Breast epithelium (tissue), 4 donors: Measurements from ENCODE around the gene CREB3L2. TPM values are rescaled to one million over a fixed set of nuclear protein-coding genes. Genes with fewer than 3 reads are reported as not detected.
"Not testable (repeated sequence)": the region's sequence is repeated elsewhere in the genome, so short reads cannot be mapped to it uniquely, and the experiment has no call there.

ENCODE experiments used
- DNase-seq, 2 donors: peaks; one replicate each; pipeline ENCODE4 v3.0.0-alpha.2; 2019; ENCODE audit warnings: low spot score in 2 of 2
- H3K27ac ChIP-seq, 2 donors: fragments of 200-600 bp; sonication (generic) in 1 of 2; one replicate each; pipeline ENCODE4 v1.5.1; 2016 to 2019; ENCODE audit warnings: mild to moderate bottlenecking in 1 of 2
- H3K27me3 ChIP-seq, 2 donors: fragments of 200-600 bp; sonication (generic) in 1 of 2; one replicate each; pipeline versions ENCODE4 v1.5.1 to v1.6.0; 2017 to 2019; ENCODE audit warnings: control low read depth in 1 of 2, mild to moderate bottlenecking in 1 of 2
- H3K36me3 ChIP-seq: fragments of 200-600 bp; one replicate; pipeline ENCODE4 v1.5.1; 2019
- H3K4me1 ChIP-seq, 2 donors: fragments of 200-600 bp; sonication (generic); one replicate each; pipeline ENCODE4 v1.5.1; 2016 to 2019; ENCODE audit warnings: control low read depth in 1 of 2
- H3K4me3 ChIP-seq, 3 donors: fragments of 200-600 bp; sonication (generic); 1 replicate in 2 of 3; 2 replicates in 1 of 3; pipeline ENCODE4 v1.5.1; 2016 to 2019; ENCODE audit warnings: mild to moderate bottlenecking in 3 of 3, moderate library complexity in 2 of 3
- H3K9me3 ChIP-seq, 2 donors: fragments of 200-600 bp; sonication (generic) in 1 of 2; one replicate each; pipeline ENCODE4 v1.5.1; 2016 to 2019; ENCODE audit warnings: control low read depth in 1 of 2
- POLR2A ChIP-seq: fragments of 450-650 bp; IDR thresholded peaks from one replicate; pipeline ENCODE4 v1.6.1; 2016; ENCODE audit warnings: antibody characterized with exemption, mild to moderate bottlenecking, moderate library complexity
- POLR2AphosphoS5 ChIP-seq, 3 donors: sonication (generic); formaldehyde crosslinking; IDR thresholded peaks; one replicate each; pipeline ENCODE4 v1.6.1; 2017; ENCODE audit warnings: antibody characterized with exemption in 3 of 3
- intact Hi-C: fragments of 100-400 bp; cut with DNase I; formaldehyde crosslinking; loops from one replicate; pipeline ENCODE4 v1.15.1; 2023; ENCODE audit warnings: low total_unique reads
- total RNA-seq, 3 donors: library from RNA; depleted of rRNA; stranded (reverse); fragments of >200 nt; gene quantifications; one replicate each; pipeline ENCODE4 v1.1.0, GENCODE V29; 2016
- TF ChIP-seq, protein P1 (sequence below), 3 donors: fragments of 450-650 bp; IDR thresholded peaks; one replicate each; pipeline ENCODE4 v1.5.1; 2016 to 2017; ENCODE audit warnings: antibody characterized with exemption in 3 of 3, mild to moderate bottlenecking in 3 of 3, moderate library complexity in 3 of 3

CREB3L2 gene
- total RNA-seq, 3 donors from 2014 or later: 23.0 to 46.5 (median 40.5) TPM

DNA sequence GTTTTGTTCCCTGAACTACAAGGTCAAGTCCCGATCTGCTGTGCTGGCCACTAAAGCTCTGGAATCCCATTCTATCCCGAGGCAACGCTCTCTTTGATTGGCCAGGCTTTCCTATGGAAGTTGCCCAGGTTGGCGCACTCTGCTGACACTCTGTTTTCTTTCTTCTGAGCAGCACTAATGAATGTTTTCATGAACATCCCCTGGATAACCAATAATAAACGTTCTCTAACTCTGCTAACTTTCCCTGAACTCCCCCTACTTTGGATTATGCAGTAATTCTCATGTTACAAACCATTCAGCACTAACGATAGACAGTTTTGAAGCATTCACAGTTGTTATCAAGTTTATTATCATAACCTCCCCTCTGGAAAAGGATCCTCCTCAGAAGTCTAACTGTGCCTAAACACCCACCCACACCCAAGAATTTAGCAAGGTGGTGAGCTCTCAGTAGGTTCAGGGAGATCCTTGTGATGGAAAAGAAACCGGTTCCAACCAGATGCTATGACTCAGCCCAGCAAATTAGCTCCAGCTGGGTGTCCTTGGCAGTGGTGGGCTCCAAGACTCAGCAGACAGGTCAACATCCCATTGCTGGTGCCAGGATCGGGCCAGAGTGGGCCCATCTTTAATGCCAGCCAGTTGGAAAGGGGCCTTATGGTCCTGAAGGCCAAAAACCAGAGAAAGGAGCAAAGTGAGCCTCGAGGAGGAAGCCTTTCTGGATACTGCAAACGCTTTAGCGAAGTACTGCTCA, 68.4 kb downstream of the CREB3L2 start:
- intact Hi-C loops: no loop called here
- DNase-seq: peak in 1 of 2 donors; percentile 48
- peaks cover 5 to 30% of the 10 kb centered on the region in 2 donors for H3K4me1 ChIP-seq

GRCh38 chr7:137932881-137933269, 69.0 kb downstream of the CREB3L2 start:
- intact Hi-C loops: loop anchor here (1.0 kb wide), 1 partner anchor 10 kb away; no protein-coding TSS in a partner anchor
- peak overlapping the region in 2 of 3 donors; percentile 6 to 23 for H3K4me3 ChIP-seq
- H3K9me3 ChIP-seq: no peaks in the 10 kb centered on the region
- peaks cover 5 to 30% of the 10 kb centered on the region in 2 donors for H3K4me1 ChIP-seq
- no peaks in the 10 kb centered on the region for H3K36me3 ChIP-seq
- H3K27me3 ChIP-seq: no peaks in the 10 kb centered on the region
- H3K27ac ChIP-seq: peak overlapping the region; percentile 83
- no peak for TF ChIP-seq POLR2AphosphoS5 (IDR thresholded peaks at IDR 0.05)
- TF ChIP-seq POLR2A: no peak
- no peak for DNase-seq

More for the DNA sequence above, 68.4 kb downstream of the CREB3L2 start:
- peak overlapping the region; percentile 83 for H3K27ac ChIP-seq
- H3K27me3 ChIP-seq: no peaks in the 10 kb centered on the region
- H3K36me3 ChIP-seq: no peaks in the 10 kb centered on the region
- TF ChIP-seq, protein P1, sequence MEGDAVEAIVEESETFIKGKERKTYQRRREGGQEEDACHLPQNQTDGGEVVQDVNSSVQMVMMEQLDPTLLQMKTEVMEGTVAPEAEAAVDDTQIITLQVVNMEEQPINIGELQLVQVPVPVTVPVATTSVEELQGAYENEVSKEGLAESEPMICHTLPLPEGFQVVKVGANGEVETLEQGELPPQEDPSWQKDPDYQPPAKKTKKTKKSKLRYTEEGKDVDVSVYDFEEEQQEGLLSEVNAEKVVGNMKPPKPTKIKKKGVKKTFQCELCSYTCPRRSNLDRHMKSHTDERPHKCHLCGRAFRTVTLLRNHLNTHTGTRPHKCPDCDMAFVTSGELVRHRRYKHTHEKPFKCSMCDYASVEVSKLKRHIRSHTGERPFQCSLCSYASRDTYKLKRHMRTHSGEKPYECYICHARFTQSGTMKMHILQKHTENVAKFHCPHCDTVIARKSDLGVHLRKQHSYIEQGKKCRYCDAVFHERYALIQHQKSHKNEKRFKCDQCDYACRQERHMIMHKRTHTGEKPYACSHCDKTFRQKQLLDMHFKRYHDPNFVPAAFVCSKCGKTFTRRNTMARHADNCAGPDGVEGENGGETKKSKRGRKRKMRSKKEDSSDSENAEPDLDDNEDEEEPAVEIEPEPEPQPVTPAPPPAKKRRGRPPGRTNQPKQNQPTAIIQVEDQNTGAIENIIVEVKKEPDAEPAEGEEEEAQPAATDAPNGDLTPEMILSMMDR (IDR thresholded peaks at IDR 0.05): no peak
- peak in 2 of 3 donors; percentile 50 to 63 for TF ChIP-seq POLR2AphosphoS5 (IDR thresholded peaks at IDR 0.05)
- peak overlapping the region in 2 of 3 donors; percentile 6 to 23 for H3K4me3 ChIP-seq
- H3K9me3 ChIP-seq: no peaks in the 10 kb centered on the region

DNA sequence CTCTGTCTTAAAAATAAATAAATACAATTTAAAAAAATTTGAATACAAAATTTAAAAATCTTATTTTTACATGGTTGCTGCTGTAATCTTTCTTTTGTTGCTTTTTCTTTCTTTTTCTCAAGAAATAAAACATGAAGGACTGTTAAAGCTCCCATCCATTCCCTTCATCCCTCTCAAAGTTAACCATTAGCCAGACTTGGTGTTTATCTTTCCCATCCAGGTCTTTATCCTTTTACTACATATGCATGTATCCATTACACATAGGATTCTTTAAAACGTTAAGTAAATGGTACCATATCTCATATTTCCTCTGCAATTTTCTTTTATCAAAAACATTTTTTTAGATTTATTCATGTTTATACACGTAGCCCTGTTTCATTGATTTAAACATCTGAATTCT, 70.1 kb downstream of the CREB3L2 start:
- Histone ChIP-seq H3K27me3 (no peaks in the 10 kb centered on the region), H3K4me3 (no peak overlapping the region), H3K36me3 (no peaks in the 10 kb centered on the region), H3K4me1 (peaks cover 5 to 25% of the 10 kb centered on the region in 2 donors), H3K27ac (peak overlapping the region in 1 of 2 donors; percentile 83), H3K9me3 (no peaks in the 10 kb centered on the region)
- intact Hi-C loops: loop anchor here (1.0 kb wide), 1 partner anchor 9 kb away; no protein-coding TSS in a partner anchor
- TF ChIP-seq POLR2AphosphoS5 (IDR thresholded peaks at IDR 0.05) (no peak), POLR2A (no peak)
- TF ChIP-seq, protein P1 (IDR thresholded peaks at IDR 0.05): no peak
- no peak for DNase-seq

DNA sequence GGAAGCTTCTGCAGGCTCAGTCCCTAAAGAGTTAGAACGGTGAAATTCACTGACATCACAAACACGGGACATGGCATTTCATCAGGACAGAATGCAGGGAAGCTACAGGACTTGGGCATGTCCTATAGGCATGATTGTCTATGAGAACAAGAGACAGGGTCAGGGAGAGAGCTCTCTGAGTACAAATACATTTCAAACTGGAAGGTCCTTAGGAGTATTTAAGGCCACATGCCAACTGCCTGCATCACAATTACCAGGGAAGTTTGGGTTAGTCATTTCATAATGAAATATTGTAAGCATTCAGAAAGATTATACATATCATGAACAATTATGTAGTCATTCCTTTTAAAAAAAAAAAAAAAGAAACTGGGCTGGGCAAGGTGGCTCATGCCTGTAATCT, 71.3 kb downstream of the CREB3L2 start:
- no peak overlapping the region for H3K4me3 ChIP-seq
- no peak overlapping the region for H3K27ac ChIP-seq
- H3K4me1 ChIP-seq: peaks cover 3 to 16% of the 10 kb centered on the region in 2 donors
- intact Hi-C loops: no loop called here
- no peaks in the 10 kb centered on the region for H3K27me3 ChIP-seq
- H3K9me3 ChIP-seq: no peaks in the 10 kb centered on the region
- H3K36me3 ChIP-seq: no peaks in the 10 kb centered on the region
- no peak for TF ChIP-seq POLR2AphosphoS5 (IDR thresholded peaks at IDR 0.05)
- no peak for DNase-seq

- Histone ChIP-seq H3K27me3 (no peaks in the 10 kb centered on the region), H3K36me3 (no peaks in the 10 kb centered on the region), H3K27ac (no peak overlapping the region), H3K4me1 (peaks cover 0 to 8% of the 10 kb centered on the region in 2 donors), H3K4me3 (no peak overlapping the region), H3K9me3 (no peaks in the 10 kb centered on the region)
- no peak for DNase-seq
- intact Hi-C loops: no loop called here
- TF ChIP-seq POLR2A (no peak), POLR2AphosphoS5 (IDR thresholded peaks at IDR 0.05) (no peak)
- TF ChIP-seq, protein P1 (IDR thresholded peaks at IDR 0.05): no peak
These were observed 73.3 kb downstream of the CREB3L2 start for GRCh38 chr7:137928626-137929025.

DNA sequence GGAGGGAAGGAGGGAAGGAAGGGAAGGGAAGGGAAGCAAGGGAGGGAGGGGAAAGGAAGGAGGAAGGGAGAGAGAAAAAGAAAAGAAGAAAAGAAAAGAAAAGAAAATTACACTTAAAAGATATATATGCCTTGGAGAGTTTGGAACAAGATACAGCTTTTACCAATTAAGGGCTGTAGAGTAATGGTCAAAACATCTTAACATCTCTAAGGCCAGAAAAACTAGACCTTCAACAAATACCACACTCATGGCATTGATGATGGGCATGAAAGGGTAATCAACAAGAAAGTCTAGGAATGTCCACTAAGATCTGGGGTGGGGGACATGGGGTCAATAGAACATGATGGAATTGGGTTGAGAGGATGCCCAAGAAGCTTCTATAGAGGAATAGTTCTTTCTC, 74.5 kb downstream of the CREB3L2 start:
- no peaks in the 10 kb centered on the region for H3K27me3 ChIP-seq
- DNase-seq: no peak
- TF ChIP-seq POLR2AphosphoS5 (IDR thresholded peaks at IDR 0.05): no peak
- H3K4me1 ChIP-seq: peaks cover 0 to 1% of the 10 kb centered on the region in 2 donors
- intact Hi-C loops: no loop called here
- no peak overlapping the region for H3K27ac ChIP-seq
- H3K36me3 ChIP-seq: no peaks in the 10 kb centered on the region
- no peak overlapping the region for H3K4me3 ChIP-seq
- H3K9me3 ChIP-seq: no peaks in the 10 kb centered on the region

- H3K4me1 ChIP-seq, H3K4me3 ChIP-seq, DNase-seq, intact Hi-C loops, H3K9me3 ChIP-seq, H3K27ac ChIP-seq, H3K36me3 ChIP-seq, H3K27me3 ChIP-seq: not testable (repeated sequence)
These were observed 75.7 kb downstream of the CREB3L2 start for GRCh38 chr7:137926206-137926605.
